ENCODE measurements around the gene CEP131. TPM values are rescaled to one million over a fixed set of nuclear protein-coding genes. Genes with fewer than 3 reads are reported as not detected.

CEP131 gene
- total RNA-seq, 1 donor from 2014 or later = 16.3 TPM

- DNase-seq (ENCODE audit: low read depth, low spot score) = no peak
These were observed 22.6 kb downstream of the CEP131 start for GRCh38 chr17:81200201-81200600.

- no peak for DNase-seq (ENCODE audit: low read depth, low spot score)
These were observed 23.3 kb downstream of the CEP131 start for GRCh38 chr17:81199482-81199830.

- DNase-seq (ENCODE audit: low read depth, low spot score) = no peak
These were observed 23.8 kb downstream of the CEP131 start for GRCh38 chr17:81198826-81199481.

- DNase-seq (ENCODE audit: low read depth, low spot score) = no peak
These were observed 24.8 kb downstream of the CEP131 start for GRCh38 chr17:81197831-81198490.

GRCh38 chr17:81197409-81197795, 25.4 kb downstream of the CEP131 start:
- no peak for DNase-seq (ENCODE audit: low read depth, low spot score)

- DNase-seq (ENCODE audit: low read depth, low spot score) = no peak
These were observed 26.0 kb downstream of the CEP131 start for GRCh38 chr17:81196505-81197408.

GRCh38 chr17:81195941-81196495, 26.7 kb downstream of the CEP131 start:
- DNase-seq (ENCODE audit: low read depth, low spot score) = no peak

- no peak for DNase-seq (ENCODE audit: low read depth, low spot score)
These were observed 27.5 kb downstream of the CEP131 start for GRCh38 chr17:81194941-81195901.

- no peak for DNase-seq (ENCODE audit: low read depth, low spot score)
These were observed 28.5 kb downstream of the CEP131 start for GRCh38 chr17:81194225-81194760.

- no peak for DNase-seq (ENCODE audit: low read depth, low spot score)
These were observed 29.1 kb downstream of the CEP131 start for GRCh38 chr17:81193470-81194224.

- no peak for DNase-seq (ENCODE audit: low read depth, low spot score)
These were observed 29.7 kb downstream of the CEP131 start for GRCh38 chr17:81193051-81193410.

- DNase-seq (ENCODE audit: low read depth, low spot score) = no peak
These were observed 30.2 kb downstream of the CEP131 start for GRCh38 chr17:81192386-81193050.

GRCh38 chr17:81191646-81192045, 31.1 kb downstream of the CEP131 start:
- no peak for DNase-seq (ENCODE audit: low read depth, low spot score)

- DNase-seq (ENCODE audit: low read depth, low spot score) = no peak
These were observed 31.6 kb downstream of the CEP131 start for GRCh38 chr17:81191116-81191515.

GRCh38 chr17:81190591-81190990, 32.2 kb downstream of the CEP131 start:
- DNase-seq (ENCODE audit: low read depth, low spot score) = no peak

- no peak for DNase-seq (ENCODE audit: low read depth, low spot score)
These were observed 32.9 kb downstream of the CEP131 start for GRCh38 chr17:81189670-81190530.

- no peak for DNase-seq (ENCODE audit: low read depth, low spot score)
These were observed 33.7 kb downstream of the CEP131 start for GRCh38 chr17:81189016-81189415.

- DNase-seq (ENCODE audit: low read depth, low spot score) = no peak
These were observed 34.3 kb downstream of the CEP131 start for GRCh38 chr17:81188491-81188840.
